ENCODE results near the gene DOCK11.

DOCK11 gene

DNA sequence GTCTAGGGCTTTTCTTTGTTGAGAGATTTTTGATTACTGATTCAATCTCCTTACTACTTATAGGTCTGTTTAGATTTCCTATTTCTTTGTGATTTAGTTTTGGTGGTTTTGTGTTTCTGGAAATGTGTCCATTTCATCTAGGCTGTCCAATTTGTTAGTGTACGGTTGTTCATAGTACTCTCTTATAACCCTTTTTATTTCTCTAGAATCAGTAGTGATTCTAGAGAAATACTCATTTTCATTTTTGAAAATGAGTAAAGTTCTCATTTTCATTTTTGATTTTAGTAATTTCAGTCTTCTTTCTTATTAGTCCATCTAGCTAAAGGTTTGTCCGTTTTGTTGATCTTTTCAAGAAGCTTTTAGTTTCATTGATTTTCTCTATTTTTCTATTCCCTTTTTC lies 239.3 kb downstream of the DOCK11 start:
- Histone ChIP-seq H3K36me3 (ENCODE audit: insufficient read depth, low read length) (peaks cover 8% of the 10 kb centered on the region), H3K4me1 (ENCODE audit: control insufficient read depth, insufficient read depth, low read length, unreplicated experiment) (peaks cover 14% of the 10 kb centered on the region), H2AFZ (ENCODE audit: low read length, unreplicated experiment) (no peak overlapping the region), H3K27ac (ENCODE audit: low read depth, low read length) (no peak overlapping the region), H3K27me3 (ENCODE audit: insufficient read depth, low read length) (no peaks in the 10 kb centered on the region), H3K79me2 (ENCODE audit: control insufficient read depth, insufficient read depth, low read length, unreplicated experiment) (peaks cover 66% of the 10 kb centered on the region), H3K4me3 (ENCODE audit: low read depth, low read length) (no peak overlapping the region)
